HepG2 (cell line): ENCODE data around the gene FRS2. TPM values are rescaled to one million over a fixed set of nuclear protein-coding genes. Genes with fewer than 3 reads are reported as not detected.

Experiments
- ATAC-seq: fragments of 200-7000 bp; cut with Tn5 transposase; 3 replicates; pipeline ENCODE4 v1.9.1; 2020; ENCODE audit warnings: mild to moderate bottlenecking, moderate library complexity
- BruUV-seq: library from RNA; stranded (reverse); fragments of 400-500 nt; replicated peaks from 2 replicates; lab custom pipeline; 2021; lab: Mats Ljungman, UMichigan
- CTCF ChIA-PET: fragments of 300-600 bp; formaldehyde crosslinking; extraction: SDS; loops from one replicate; lab custom pipeline; 2021; ENCODE audit warnings: low total read pairs, inconsistent platforms, low intra/inter-chr PET ratio; lab: Yijun Ruan, JAX
- POLR2A ChIA-PET: fragments of 350-600 bp; sonication (Branson Sonifier 250); formaldehyde crosslinking; loops from one replicate; lab custom pipeline; 2020; ENCODE audit warnings: antibody characterized with exemption, inconsistent platforms; lab: Yijun Ruan, JAX
- DNase-seq: peaks from one replicate; pipeline ENCODE4 v3.0.0-alpha.2; 2015; ENCODE audit warnings: low spot score
- FAIRE-seq: peaks from 3 replicates; lab custom pipeline; 2011; peaks lifted over from hg19 to GRCh38; lab: Jason Lieb, UNC
- H2AFZ ChIP-seq: one replicate; pipeline ENCODE4 v1.6.1; 2011; ENCODE audit warnings: low read length, inconsistent platforms
- H3K27ac ChIP-seq: fragments of 300-600 bp; 3 replicates; pipeline ENCODE4 v1.8.0; 2011; ENCODE audit warnings: mixed run types, mild to moderate bottlenecking, mixed read lengths, low read length, inconsistent platforms; ENCODE audit not compliant: insufficient read depth; ENCODE audit errors: extremely low read length
- H3K27me3 ChIP-seq, 2 experiments: fragments of 200-600 bp in 1 of 2; 2 replicates in 1 of 2; 3 replicates in 1 of 2; pipeline versions ENCODE4 v1.6.0 to v1.8.0; 2011; ENCODE audit warnings: low read length in 2 of 2, mild to moderate bottlenecking in 2 of 2, moderate library complexity in 2 of 2, inconsistent platforms in 1 of 2; ENCODE audit not compliant: insufficient read depth in 2 of 2, control insufficient read depth in 1 of 2
- H3K36me3 ChIP-seq, 2 experiments: fragments of 200-600 bp in 1 of 2; replicated peaks in 1 of 2; 2 replicates in 1 of 2; 3 replicates in 1 of 2; pipeline versions ENCODE4 v1.5.1 to v1.8.0; 2011; ENCODE audit warnings: low read length in 2 of 2, inconsistent platforms in 1 of 2; ENCODE audit not compliant: insufficient read depth in 2 of 2, control insufficient read depth in 1 of 2
- H3K4me1 ChIP-seq: 2 replicates; pipeline ENCODE4 v1.5.1; 2012; ENCODE audit warnings: low read length, inconsistent platforms; ENCODE audit not compliant: insufficient read depth
- H3K4me2 ChIP-seq: 2 replicates; pipeline ENCODE4 v1.6.0; 2011; ENCODE audit warnings: low read depth, low read length, inconsistent platforms
- H3K4me3 ChIP-seq, 3 experiments: fragments of 200-600 bp in 1 of 3; sonication (generic), shearing (Covaris generic) in 1 of 3; replicated peaks in 1 of 3; 2 replicates each; pipeline ENCODE4 v1.5.1; 2011 to 2016; ENCODE audit warnings: low read length in 3 of 3, inconsistent platforms in 2 of 3, low read depth in 2 of 3, mild to moderate bottlenecking in 2 of 3, control low read depth in 1 of 3, mixed read lengths in 1 of 3; ENCODE audit not compliant: insufficient read depth in 1 of 3
- H3K79me2 ChIP-seq: one replicate; pipeline ENCODE4 v1.6.1; 2011; ENCODE audit warnings: low read length, inconsistent platforms; ENCODE audit not compliant: insufficient read depth
- H3K9ac ChIP-seq: 2 replicates; pipeline ENCODE4 v1.6.0; 2011; ENCODE audit warnings: mild to moderate bottlenecking, low read depth, low read length, inconsistent platforms; ENCODE audit not compliant: insufficient read depth
- H3K9me3 ChIP-seq: 2 replicates; pipeline ENCODE4 v1.5.1; 2012; ENCODE audit warnings: mild to moderate bottlenecking, low read length
- H4K20me1 ChIP-seq: 2 replicates; pipeline ENCODE4 v1.6.0; 2011; ENCODE audit warnings: inconsistent platforms, mild to moderate bottlenecking, low read length, moderate library complexity; ENCODE audit not compliant: insufficient read depth
- ARNTL ChIP-seq: sonication (generic); formaldehyde crosslinking; IDR thresholded peaks from 2 replicates; pipeline ENCODE4 v1.4.0; 2020; ENCODE audit warnings: mild to moderate bottlenecking, missing genetic modification reagents
- CEBPB ChIP-seq: IDR thresholded peaks from 2 replicates; pipeline ENCODE4 v1.6.1; 2011; ENCODE audit warnings: low read depth, low read length, improper control_type of control experiment, borderline replicate concordance
- CEBPG ChIP-seq: IDR thresholded peaks from 2 replicates; pipeline ENCODE4 v1.6.1; 2016
- HNF4G ChIP-seq, 2 experiments: sonication (generic) in 1 of 2; formaldehyde crosslinking in 1 of 2; IDR thresholded peaks; 2 replicates each; pipeline versions ENCODE4 v1.4.0 to v1.6.1; 2011 to 2020; ENCODE audit warnings: borderline replicate concordance in 2 of 2, low read depth in 2 of 2, mild to moderate bottlenecking in 2 of 2, low read length in 1 of 2, missing genetic modification reagents in 1 of 2, moderate library complexity in 1 of 2
- KDM5B ChIP-seq: sonication (generic); formaldehyde crosslinking; IDR thresholded peaks from 2 replicates; pipeline ENCODE4 v1.4.0; 2020; ENCODE audit warnings: missing genetic modification reagents, mild to moderate bottlenecking, borderline replicate concordance
- SMARCC2 ChIP-seq: fragments of 450-650 bp; IDR thresholded peaks from 2 replicates; pipeline ENCODE4 v1.6.1; 2017; ENCODE audit warnings: antibody characterized with exemption, mild to moderate bottlenecking
- ZFP82 ChIP-seq: sonication (generic); formaldehyde crosslinking; IDR thresholded peaks from 2 replicates; pipeline ENCODE4 v1.5.1; 2020; ENCODE audit warnings: mild to moderate bottlenecking, missing genetic modification reagents, borderline replicate concordance
- ZNF564 ChIP-seq: sonication (generic); formaldehyde crosslinking; IDR thresholded peaks from 2 replicates; pipeline ENCODE4 v1.8.1; 2023; ENCODE audit warnings: mild to moderate bottlenecking, missing genetic modification reagents
- ZNF749 ChIP-seq: sonication (generic); formaldehyde crosslinking; IDR thresholded peaks from 2 replicates; pipeline ENCODE4 v1.8.0; 2022; ENCODE audit warnings: mild to moderate bottlenecking, missing genetic modification reagents, moderate library complexity, borderline replicate concordance
- WGBS: methylation state at CpG from one replicate; pipeline ENCODE4 v1.1.6; 2017; ENCODE audit warnings: low lambda C conversion rate; 5-methylcytosine and 5-hydroxymethylcytosine counted together
- in situ Hi-C: cut with HindIII; loops from 2 replicates; pipeline ENCODE4 v1.10.0; 2017; ENCODE audit warnings: low pct_unique_long_range_greater_than_20kb; ENCODE audit not compliant: extremely low pct_ligation_motif_present
- intact Hi-C: fragments of 100-400 bp; cut with micrococcal nuclease; formaldehyde crosslinking; loops from one replicate; pipeline ENCODE4 v1.10.0; 2022; ENCODE audit not compliant: unreplicated experiment
- polyA plus RNA-seq, 8 experiments: library from polyadenylated mRNA; depleted of rRNA in 3 of 8; stranded (reverse) in 7 of 8; unstranded in 1 of 8; fragments of >200 nt; fragmentation: Illumina TruSeq in 4 of 8; extraction: Trizol in 4 of 8; gene quantifications; 2 replicates each; pipeline versions ENCODE4 v1.2.1 to v1.2.3, GENCODE V29; 2011 to 2016; ENCODE audit warnings: low read depth in 4 of 8, missing spikeins in 1 of 8, mixed read lengths in 1 of 8; ENCODE audit not compliant: insufficient read depth in 1 of 8
- total RNA-seq, 5 experiments: library from RNA; depleted of rRNA; stranded (reverse); fragments of >200 nt; fragmentation: Illumina TruSeq; extraction: Trizol; gene quantifications; 2 replicates each; pipeline ENCODE4 v1.2.3, GENCODE V29; 2016; ENCODE audit warnings: low read depth in 1 of 5

FRS2 gene
- total and polyA plus RNA-seq, 2 of the 13 experiments (the other 11 are each of a cell fraction or from before 2014, with no cell fraction given) = 8.3 to 16.8 TPM

DNA sequence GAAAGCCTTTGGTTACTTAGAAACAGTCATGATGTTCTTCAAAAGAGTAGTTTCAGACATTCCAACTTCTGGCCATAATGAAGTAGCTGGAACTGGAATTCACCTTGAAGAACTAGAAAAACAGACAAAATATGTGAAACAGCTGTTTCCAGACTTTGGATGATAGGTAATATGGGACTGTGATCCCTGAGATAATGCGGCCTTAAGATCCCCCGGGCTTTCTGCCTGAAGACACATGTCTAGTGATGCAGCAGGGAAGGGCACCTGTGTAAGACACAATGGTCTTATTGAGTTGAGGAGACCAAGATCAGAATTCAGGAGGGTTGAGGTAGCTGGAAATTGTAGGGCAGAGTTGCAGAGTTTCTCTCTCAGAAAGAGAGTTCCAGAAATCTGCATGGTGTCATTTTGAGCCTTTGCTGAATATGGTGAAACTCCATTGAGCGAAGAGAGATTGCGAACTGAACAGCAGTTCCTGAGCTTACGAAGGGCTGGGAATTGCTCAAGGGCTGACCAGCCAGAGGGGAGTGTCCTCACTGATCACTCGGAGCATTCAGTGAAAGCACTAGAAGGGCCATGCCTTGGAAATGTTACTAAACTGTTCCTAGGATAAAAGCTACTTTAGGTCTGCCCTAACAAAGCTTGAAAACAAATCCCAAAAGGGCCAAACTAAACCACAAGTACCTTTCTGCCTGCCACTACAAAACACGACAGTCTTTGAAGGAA lies 41.7 kb upstream of the FRS2 start:
- ChIA-PET POLR2A (no interaction called here), CTCF (no interaction called here)
- Histone ChIP-seq H3K36me3 (no peaks in the 10 kb centered on the region), H3K79me2 (no peaks in the 10 kb centered on the region), H3K9ac (no peak overlapping the region), H3K4me2 (no peak overlapping the region), H2AFZ (no peak overlapping the region), H3K9me3 (no peaks in the 10 kb centered on the region), H3K4me1 (peaks cover 33% of the 10 kb centered on the region), H4K20me1 (no peaks in the 10 kb centered on the region), H3K4me3 (no peak overlapping the region), H3K27ac (no peak overlapping the region), H3K27me3 (no peaks in the 10 kb centered on the region)
- ATAC-seq (peak; percentile 53; the same call in 1 of the 3 replicates), DNase-seq (no peak), FAIRE-seq (peak; percentile 12)
- TF ChIP-seq CEBPB (peak; percentile 31; the same call in 1 of the 2 replicates), ZNF564 (CRISPR knock-in tag) (no peak), KDM5B (CRISPR knock-in tag) (no peak)
- intact Hi-C loops (no loop called here), in situ Hi-C loops (no loop called here)
- BruUV-seq = no TSS peak
- WGBS = 55% methylated on average over 7 of the region's 7 CpGs

DNA sequence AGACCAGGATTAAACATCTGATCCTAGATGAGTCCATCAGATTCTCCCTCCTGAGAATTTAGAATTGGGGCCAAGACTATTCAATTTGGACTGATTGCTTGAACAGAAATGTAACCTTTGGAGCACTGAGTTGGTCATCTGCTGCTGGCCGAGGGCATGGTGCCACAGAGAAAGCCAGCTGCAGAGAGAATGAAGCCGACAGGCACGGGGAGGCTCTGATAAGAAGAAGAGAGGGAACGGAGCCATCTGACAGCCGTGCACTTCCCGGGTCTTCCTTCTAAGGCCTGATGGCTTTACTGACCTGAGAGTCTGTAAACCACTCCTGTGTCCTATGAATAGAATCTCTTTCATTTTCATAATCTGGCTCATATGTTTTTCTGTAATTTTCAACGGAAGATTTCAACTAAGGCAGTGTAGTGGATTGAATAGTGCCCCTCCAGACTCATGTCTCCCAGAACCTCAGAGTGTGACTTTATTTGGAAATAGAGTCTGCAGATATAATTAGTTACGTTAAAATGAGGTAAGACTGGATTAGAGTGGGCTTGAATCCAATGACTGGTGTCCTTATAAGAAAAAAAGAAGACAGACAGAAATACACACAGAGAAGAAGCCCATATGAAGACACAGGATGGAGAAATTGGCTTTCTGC lies 39.1 kb upstream of the FRS2 start:
- no peaks in the 10 kb centered on the region for H3K9me3 ChIP-seq
- no peaks in the 10 kb centered on the region for H3K79me2 ChIP-seq
- FAIRE-seq (no peak), ATAC-seq (no peak), DNase-seq (no peak)
- ChIA-PET CTCF (no interaction called here), POLR2A (no interaction called here)
- peaks cover 33% of the 10 kb centered on the region for H3K4me1 ChIP-seq
- no peaks in the 10 kb centered on the region for H4K20me1 ChIP-seq
- H3K4me2 ChIP-seq = no peak overlapping the region
- H3K36me3 ChIP-seq = no peaks in the 10 kb centered on the region
- 68% methylated on average over 8 of the region's 8 CpGs for WGBS
- intact Hi-C loops = no loop called here
- no peak overlapping the region for H3K9ac ChIP-seq
- no peak overlapping the region for H3K4me3 ChIP-seq
- no peaks in the 10 kb centered on the region for H3K27me3 ChIP-seq
- in situ Hi-C loops = no loop called here
- no TSS peak for BruUV-seq
- TF ChIP-seq HNF4G (IDR thresholded peaks at IDR 0.05; ENCODE audit: borderline replicate concordance, low read depth, low read length) (no peak), HNF4G (CRISPR knock-in tag; IDR thresholded peaks at IDR 0.05; ENCODE audit: borderline replicate concordance, low read depth) (no peak), ZFP82 (no peak), CEBPG (CRISPR knock-in tag) (no peak), ARNTL (CRISPR knock-in tag) (no peak), ZNF749 (CRISPR knock-in tag) (no peak), SMARCC2 (no peak)
- H2AFZ ChIP-seq = no peak overlapping the region
- no peak overlapping the region for H3K27ac ChIP-seq
